Vagina (tissue), 2 donors: ENCODE measurements around the gene CATSPERD.

Source experiments
- POLR2A ChIP-seq, 2 donors: fragments of 450-650 bp; IDR thresholded peaks; one replicate each; pipeline ENCODE4 v1.6.1; 2017; ENCODE audit warnings: antibody characterized with exemption in 2 of 2, mild to moderate bottlenecking in 2 of 2, moderate library complexity in 2 of 2
- POLR2AphosphoS5 ChIP-seq, 2 donors: sonication (generic); formaldehyde crosslinking; IDR thresholded peaks; one replicate each; pipeline ENCODE4 v1.9.0; 2017; ENCODE audit warnings: antibody characterized with exemption in 2 of 2, mild to moderate bottlenecking in 2 of 2, low read depth in 1 of 2; ENCODE audit not compliant: insufficient read depth in 1 of 2
- TF ChIP-seq, protein P1 (sequence below), 3 experiments: fragments of 450-650 bp in 2 of 3; fragments of 200-600 bp in 1 of 3; sonication (generic) in 1 of 3; IDR thresholded peaks; one replicate each; pipeline ENCODE4 v1.5.1; 2017 to 2019; ENCODE audit warnings: antibody characterized with exemption in 3 of 3, mild to moderate bottlenecking in 2 of 3, moderate library complexity in 2 of 3

- TF ChIP-seq POLR2AphosphoS5 (IDR thresholded peaks at IDR 0.05; ENCODE audit: insufficient read depth in 1 of 2, low read depth in 1 of 2) = no peak
- TF ChIP-seq, protein P1, sequence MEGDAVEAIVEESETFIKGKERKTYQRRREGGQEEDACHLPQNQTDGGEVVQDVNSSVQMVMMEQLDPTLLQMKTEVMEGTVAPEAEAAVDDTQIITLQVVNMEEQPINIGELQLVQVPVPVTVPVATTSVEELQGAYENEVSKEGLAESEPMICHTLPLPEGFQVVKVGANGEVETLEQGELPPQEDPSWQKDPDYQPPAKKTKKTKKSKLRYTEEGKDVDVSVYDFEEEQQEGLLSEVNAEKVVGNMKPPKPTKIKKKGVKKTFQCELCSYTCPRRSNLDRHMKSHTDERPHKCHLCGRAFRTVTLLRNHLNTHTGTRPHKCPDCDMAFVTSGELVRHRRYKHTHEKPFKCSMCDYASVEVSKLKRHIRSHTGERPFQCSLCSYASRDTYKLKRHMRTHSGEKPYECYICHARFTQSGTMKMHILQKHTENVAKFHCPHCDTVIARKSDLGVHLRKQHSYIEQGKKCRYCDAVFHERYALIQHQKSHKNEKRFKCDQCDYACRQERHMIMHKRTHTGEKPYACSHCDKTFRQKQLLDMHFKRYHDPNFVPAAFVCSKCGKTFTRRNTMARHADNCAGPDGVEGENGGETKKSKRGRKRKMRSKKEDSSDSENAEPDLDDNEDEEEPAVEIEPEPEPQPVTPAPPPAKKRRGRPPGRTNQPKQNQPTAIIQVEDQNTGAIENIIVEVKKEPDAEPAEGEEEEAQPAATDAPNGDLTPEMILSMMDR (IDR thresholded peaks at IDR 0.05) = no peak
- TF ChIP-seq POLR2A (IDR thresholded peaks at IDR 0.05) = no peak
Measured at GRCh38 chr19:5700455-5701092, 19.9 kb upstream of the CATSPERD start.
